ENCODE measurements around the gene CUL9.

The CUL9 gene

GRCh38 chr6:43267619-43268354 lies 85.8 kb downstream of the CUL9 start:
- Histone ChIP-seq H3K79me2 (ENCODE audit: low read length) (no peaks in the 10 kb centered on the region), H3K36me3 (replicated peaks; ENCODE audit: insufficient read depth, low read length) (no peaks in the 10 kb centered on the region), H4K20me1 (ENCODE audit: insufficient read depth, low read length) (no peaks in the 10 kb centered on the region), H3K9me3 (replicated peaks; ENCODE audit: insufficient read depth, low read length) (no peaks in the 10 kb centered on the region), H3K4me2 (ENCODE audit: low read depth, low read length) (no peak overlapping the region), H3F3A (ENCODE audit: insufficient read depth, low read length) (no peaks in the 10 kb centered on the region), H3K27ac (ENCODE audit: low read length) (no peak overlapping the region), H2AFZ (ENCODE audit: low read length) (no peak overlapping the region), H3K4me3 (ENCODE audit: low read length) (no peak overlapping the region), H3K9ac (ENCODE audit: low read length) (no peak overlapping the region), H3K9me2 (replicated peaks; ENCODE audit: insufficient read depth, low read length) (no peaks in the 10 kb centered on the region), H3K4me1 (ENCODE audit: low read length) (no peaks in the 10 kb centered on the region), H3K27me3 (replicated peaks; ENCODE audit: insufficient read depth, low read length) (no peaks in the 10 kb centered on the region)
- DNase-seq: no peak
- TF ChIP-seq CTCF (IDR thresholded peaks at IDR 0.05; ENCODE audit: low read length) (no peak), EZH2 (optimal IDR thresholded peaks at IDR 0.05; ENCODE audit: low read depth, low read length) (no peak), EZH2phosphoT487 (IDR thresholded peaks at IDR 0.05; ENCODE audit: low read length) (no peak)

GRCh38 chr6:43268355-43268700 lies 86.3 kb downstream of the CUL9 start:
- Histone ChIP-seq H3F3A (ENCODE audit: insufficient read depth, low read length) (no peaks in the 10 kb centered on the region), H3K79me2 (ENCODE audit: low read length) (no peaks in the 10 kb centered on the region), H3K27me3 (replicated peaks; ENCODE audit: insufficient read depth, low read length) (0 out of 2 replicates have a peak, but pooled peaks cover 5% of the 10 kb centered on the region), H3K4me2 (ENCODE audit: low read depth, low read length) (no peak overlapping the region), H3K9me3 (replicated peaks; ENCODE audit: insufficient read depth, low read length) (no peaks in the 10 kb centered on the region), H3K27ac (ENCODE audit: low read length) (no peak overlapping the region), H3K9ac (ENCODE audit: low read length) (no peak overlapping the region), H4K20me1 (ENCODE audit: insufficient read depth, low read length) (no peaks in the 10 kb centered on the region), H2AFZ (ENCODE audit: low read length) (no peak overlapping the region), H3K4me3 (ENCODE audit: low read length) (no peak overlapping the region), H3K9me2 (replicated peaks; ENCODE audit: insufficient read depth, low read length) (no peaks in the 10 kb centered on the region), H3K4me1 (ENCODE audit: low read length) (no peaks in the 10 kb centered on the region), H3K36me3 (replicated peaks; ENCODE audit: insufficient read depth, low read length) (no peaks in the 10 kb centered on the region)
- no peak for DNase-seq
- no peak for TF ChIP-seq CTCF (IDR thresholded peaks at IDR 0.05; ENCODE audit: low read length)
- no peak for TF ChIP-seq EZH2phosphoT487 (IDR thresholded peaks at IDR 0.05; ENCODE audit: low read length)
- no peak for TF ChIP-seq EZH2 (optimal IDR thresholded peaks at IDR 0.05; ENCODE audit: low read depth, low read length)

GRCh38 chr6:43268782-43269272 lies 86.8 kb downstream of the CUL9 start:
- Histone ChIP-seq H3K4me3 (ENCODE audit: low read length) (peak overlapping the region; percentile 41; the same call in 1 of the 2 replicates), H3K4me2 (ENCODE audit: low read depth, low read length) (peak overlapping the region; percentile 54), H3K9me3 (replicated peaks; ENCODE audit: insufficient read depth, low read length) (no peaks in the 10 kb centered on the region), H3K27ac (ENCODE audit: low read length) (no peak overlapping the region), H4K20me1 (ENCODE audit: insufficient read depth, low read length) (no peaks in the 10 kb centered on the region), H3F3A (ENCODE audit: insufficient read depth, low read length) (no peaks in the 10 kb centered on the region), H3K4me1 (ENCODE audit: low read length) (no peaks in the 10 kb centered on the region), H3K27me3 (replicated peaks; ENCODE audit: insufficient read depth, low read length) (peaks cover 10% of the 10 kb centered on the region; the same call in 1 of the 2 replicates), H3K9me2 (replicated peaks; ENCODE audit: insufficient read depth, low read length) (no peaks in the 10 kb centered on the region), H2AFZ (ENCODE audit: low read length) (no peak overlapping the region), H3K79me2 (ENCODE audit: low read length) (no peaks in the 10 kb centered on the region), H3K36me3 (replicated peaks; ENCODE audit: insufficient read depth, low read length) (no peaks in the 10 kb centered on the region), H3K9ac (ENCODE audit: low read length) (no peak overlapping the region)
- TF ChIP-seq EZH2 (optimal IDR thresholded peaks at IDR 0.05; ENCODE audit: low read depth, low read length) (no peak), CTCF (IDR thresholded peaks at IDR 0.05; ENCODE audit: low read length) (no peak), EZH2phosphoT487 (IDR thresholded peaks at IDR 0.05; ENCODE audit: low read length) (no peak)
- DNase-seq: no peak
